ENCODE results near the gene PCDHB7.
"Not testable (repeated sequence)": the region's sequence is repeated elsewhere in the genome, so short reads cannot be mapped to it uniquely, and the experiment has no call there.

PCDHB7 gene

DNA sequence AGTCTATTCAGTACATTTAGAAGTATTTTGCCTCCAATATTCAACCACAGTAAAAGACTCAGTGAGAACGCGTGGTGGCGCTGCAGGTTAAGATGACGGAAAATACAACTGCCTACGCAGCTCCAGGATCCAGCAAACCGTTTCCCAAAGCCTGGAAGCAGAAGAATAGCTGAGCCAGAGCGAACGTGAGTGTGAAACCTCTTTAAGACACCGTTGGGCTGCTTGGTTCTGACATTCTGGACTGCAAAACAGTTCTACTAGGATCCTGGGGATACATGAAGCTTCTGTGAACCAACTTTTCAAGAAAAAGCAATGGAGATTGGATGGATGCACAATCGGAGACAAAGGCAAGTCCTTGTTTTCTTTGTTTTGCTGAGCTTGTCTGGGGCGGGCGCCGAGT is 9.8 kb downstream of the PCDHB7 start, which contains the start of gene PCDHB16:
PCDHB16 (plus strand) TSS at position 140 of the 400 bp plus-strand sequence; CDS start at position 313, 173 bp downstream.
- peak; percentile 82 for DNase-seq

- not testable (repeated sequence) for DNase-seq
These were observed 11.8 kb downstream of the PCDHB7 start for GRCh38 chr5:141184117-141184855.

DNA sequence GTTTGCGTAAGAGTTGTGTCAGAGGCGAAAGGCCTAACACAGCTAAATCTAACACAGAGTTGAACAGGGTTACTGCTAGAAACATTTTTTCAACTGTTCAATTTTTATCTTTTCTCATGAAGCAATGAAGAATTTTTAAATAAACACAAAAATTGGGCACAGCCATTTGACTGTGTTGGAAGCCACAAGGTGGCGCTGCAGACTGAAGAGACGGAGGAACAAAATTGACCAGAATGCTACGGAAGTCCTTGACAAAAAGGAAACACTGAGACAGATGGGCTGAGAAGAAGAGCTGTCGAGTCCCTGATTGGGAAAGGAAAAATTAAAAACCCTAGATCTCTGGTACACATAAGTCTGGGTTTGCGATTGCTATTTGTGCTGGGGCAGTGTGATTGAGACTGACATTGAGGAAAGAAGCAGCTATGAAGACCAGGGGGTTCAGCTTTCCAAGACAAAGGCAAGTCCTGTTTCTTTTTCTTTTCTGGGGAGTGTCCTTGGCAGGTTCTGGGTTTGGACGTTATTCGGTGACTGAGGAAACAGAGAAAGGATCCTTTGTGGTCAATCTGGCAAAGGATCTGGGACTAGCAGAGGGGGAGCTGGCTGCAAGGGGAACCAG is 14.6 kb downstream of the PCDHB7 start, which contains the start of gene PCDHB9:
PCDHB9 (plus strand) TSS at position 265 of the 616 bp plus-strand sequence; CDS start at position 423, 158 bp downstream.
- DNase-seq, result no peak

DNA sequence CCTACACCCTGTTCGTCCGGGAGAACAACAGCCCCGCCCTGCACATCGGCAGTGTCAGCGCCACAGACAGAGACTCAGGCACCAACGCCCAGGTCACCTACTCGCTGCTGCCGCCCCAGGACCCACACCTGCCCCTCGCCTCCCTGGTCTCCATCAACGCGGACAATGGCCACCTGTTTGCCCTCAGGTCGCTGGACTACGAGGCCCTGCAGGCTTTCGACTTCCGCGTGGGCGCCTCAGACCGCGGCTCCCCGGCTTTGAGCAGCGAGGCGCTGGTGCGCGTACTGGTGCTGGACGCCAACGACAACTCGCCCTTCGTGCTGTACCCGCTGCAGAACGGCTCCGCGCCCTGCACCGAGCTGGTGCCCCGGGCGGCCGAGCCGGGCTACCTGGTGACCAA is 16.2 kb downstream of the PCDHB7 start:
- DNase-seq, result not testable (repeated sequence)

DNA sequence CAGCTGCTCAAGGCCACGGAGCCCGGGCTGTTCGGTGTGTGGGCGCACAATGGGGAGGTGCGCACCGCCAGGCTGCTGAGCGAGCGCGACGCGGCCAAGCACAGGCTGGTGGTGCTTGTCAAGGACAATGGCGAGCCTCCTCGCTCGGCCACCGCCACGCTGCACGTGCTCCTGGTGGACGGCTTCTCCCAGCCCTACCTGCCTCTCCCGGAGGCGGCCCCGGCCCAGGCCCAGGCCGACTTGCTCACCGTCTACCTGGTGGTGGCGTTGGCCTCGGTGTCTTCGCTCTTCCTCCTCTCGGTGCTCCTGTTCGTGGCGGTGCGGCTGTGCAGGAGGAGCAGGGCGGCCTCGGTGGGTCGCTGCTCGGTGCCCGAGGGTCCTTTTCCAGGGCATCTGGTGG is 16.7 kb downstream of the PCDHB7 start:
- not testable (repeated sequence) for DNase-seq

GRCh38 chr5:141192110-141192725 is 19.8 kb downstream of the PCDHB7 start, which contains the start of gene PCDHB10:
Gene PCDHB10 (plus strand): TSS chr5:141192353. CDS start chr5:141192553, 200 bp downstream.
- DNase-seq, result peak; percentile 80

DNA sequence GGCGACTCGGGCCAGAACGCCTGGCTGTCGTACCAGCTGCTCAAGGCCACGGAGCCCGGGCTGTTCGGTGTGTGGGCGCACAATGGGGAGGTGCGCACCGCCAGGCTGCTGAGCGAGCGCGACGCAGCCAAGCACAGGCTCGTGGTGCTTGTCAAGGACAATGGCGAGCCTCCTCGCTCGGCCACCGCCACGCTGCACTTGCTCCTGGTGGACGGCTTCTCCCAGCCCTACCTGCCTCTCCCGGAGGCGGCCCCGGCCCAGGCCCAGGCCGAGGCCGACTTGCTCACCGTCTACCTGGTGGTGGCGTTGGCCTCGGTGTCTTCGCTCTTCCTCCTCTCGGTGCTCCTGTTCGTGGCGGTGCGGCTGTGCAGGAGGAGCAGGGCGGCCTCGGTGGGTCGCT is 21.9 kb downstream of the PCDHB7 start:
- DNase-seq, result not testable (repeated sequence)

DNA sequence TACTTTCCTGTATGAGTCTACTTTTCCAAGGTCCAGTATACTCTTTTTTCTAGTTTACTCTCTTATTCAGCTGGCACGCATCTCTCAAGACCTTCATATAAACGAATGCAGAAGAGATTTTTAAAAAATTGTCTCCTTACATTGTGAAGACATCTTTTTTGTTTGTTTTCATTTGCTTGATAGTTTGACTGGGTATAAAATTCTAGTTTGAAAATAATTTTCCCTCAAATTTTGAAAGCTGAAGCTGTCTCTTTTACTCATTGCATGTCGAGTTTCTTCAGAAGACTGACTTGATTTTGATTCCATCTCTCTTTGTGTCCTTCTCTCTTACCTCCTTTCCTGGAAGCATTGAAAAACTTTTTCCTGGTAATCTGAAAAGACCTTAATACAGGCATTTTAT is 23.9 kb downstream of the PCDHB7 start:
- DNase-seq, result no peak

- no peak for DNase-seq
These were observed 27.2 kb downstream of the PCDHB7 start, which contains the start of gene PCDHB11 for GRCh38 chr5:141199359-141200235. Gene PCDHB11 (plus strand): TSS chr5:141199627. CDS start chr5:141199775, 148 bp downstream.

DNA sequence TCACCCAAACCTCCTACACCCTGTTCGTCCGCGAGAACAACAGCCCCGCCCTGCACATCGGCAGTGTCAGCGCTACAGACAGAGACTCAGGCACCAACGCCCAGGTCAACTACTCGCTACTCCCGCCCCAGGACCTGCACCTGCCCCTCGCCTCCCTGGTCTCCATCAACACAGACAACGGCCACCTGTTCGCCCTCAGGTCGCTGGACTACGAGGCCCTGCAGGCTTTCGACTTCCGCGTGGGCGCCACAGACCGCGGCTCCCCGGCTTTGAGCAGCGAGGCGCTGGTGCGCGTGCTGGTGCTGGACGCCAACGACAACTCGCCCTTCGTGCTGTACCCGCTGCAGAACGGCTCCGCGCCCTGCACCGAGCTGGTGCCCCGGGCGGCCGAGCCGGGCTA is 28.7 kb downstream of the PCDHB7 start:
- DNase-seq, result not testable (repeated sequence)

- not testable (repeated sequence) for DNase-seq
These were observed 29.2 kb downstream of the PCDHB7 start for GRCh38 chr5:141201646-141202045.

DNA sequence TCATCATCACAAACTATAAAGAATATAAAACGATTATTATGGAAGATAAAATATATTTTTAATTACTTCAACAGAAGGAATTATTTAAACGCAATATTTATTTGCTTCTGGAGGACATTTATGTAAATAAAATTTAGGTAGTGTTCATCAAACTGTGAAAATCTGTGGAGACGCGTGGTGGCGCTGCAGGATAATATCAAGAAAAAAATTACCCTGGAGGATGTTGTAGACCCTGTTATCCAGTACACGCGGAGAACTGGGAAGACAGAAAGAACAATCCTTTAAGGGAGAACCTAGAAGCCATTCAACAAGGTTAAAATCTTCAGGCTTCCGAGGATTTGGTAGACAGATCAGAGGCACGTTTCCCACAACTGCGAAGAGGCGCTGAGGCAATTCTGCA is 36.0 kb downstream of the PCDHB7 start, which contains the start of gene PCDHB12:
PCDHB12 (plus strand) TSS at position 242 of the 400 bp plus-strand sequence. CDS start 189 bp downstream, outside the sequence.
- no peak for DNase-seq

DNA sequence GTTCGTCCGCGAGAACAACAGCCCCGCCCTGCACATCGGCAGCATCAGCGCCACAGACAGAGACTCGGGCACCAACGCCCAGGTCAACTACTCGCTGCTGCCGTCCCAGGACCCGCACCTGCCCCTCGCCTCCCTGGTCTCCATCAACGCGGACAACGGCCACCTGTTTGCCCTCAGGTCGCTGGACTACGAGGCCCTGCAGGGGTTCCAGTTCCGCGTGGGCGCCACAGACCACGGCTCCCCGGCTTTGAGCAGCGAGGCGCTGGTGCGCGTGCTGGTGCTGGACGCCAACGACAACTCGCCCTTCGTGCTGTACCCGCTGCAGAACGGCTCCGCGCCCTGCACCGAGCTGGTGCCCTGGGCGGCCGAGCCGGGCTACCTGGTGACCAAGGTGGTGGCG is 37.8 kb downstream of the PCDHB7 start:
- not testable (repeated sequence) for DNase-seq

GRCh38 chr5:141210849-141211248 is 38.4 kb downstream of the PCDHB7 start:
- DNase-seq, result not testable (repeated sequence)

DNA sequence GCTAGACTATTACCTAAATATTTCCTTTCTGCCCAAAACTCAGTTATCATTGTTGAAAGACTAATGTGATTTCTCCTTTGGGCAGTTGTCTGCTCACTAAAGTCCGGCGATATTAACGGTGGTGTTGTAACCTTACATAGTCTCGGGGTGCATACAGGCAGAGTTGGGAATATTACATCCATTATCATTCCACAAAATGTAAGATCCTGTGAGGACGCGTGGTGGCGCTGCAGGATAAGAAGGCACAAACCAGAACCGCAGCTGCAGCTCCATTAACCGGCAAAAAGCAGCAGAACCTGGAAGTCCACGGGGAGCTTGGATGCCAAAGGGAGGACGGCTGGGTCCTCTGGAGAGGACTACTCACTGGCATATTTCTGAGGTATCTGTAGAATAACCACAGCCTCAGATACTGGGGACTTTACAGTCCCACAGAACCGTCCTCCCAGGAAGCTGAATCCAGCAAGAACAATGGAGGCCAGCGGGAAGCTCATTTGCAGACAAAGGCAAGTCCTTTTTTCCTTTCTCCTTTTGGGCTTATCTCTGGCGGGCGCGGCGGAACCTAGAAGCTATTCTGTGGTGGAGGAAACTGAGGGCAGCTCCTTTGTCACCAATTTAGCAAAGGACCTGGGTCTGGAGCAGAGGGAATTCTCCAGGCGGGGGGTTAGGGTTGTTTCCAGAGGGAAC is 41.4 kb downstream of the PCDHB7 start, which contains the start of gene PCDHB13:
PCDHB13 (plus strand) TSS at position 264 of the 684 bp plus-strand sequence; CDS start at position 469, 205 bp downstream.
- DNase-seq, result not testable (repeated sequence)

DNA sequence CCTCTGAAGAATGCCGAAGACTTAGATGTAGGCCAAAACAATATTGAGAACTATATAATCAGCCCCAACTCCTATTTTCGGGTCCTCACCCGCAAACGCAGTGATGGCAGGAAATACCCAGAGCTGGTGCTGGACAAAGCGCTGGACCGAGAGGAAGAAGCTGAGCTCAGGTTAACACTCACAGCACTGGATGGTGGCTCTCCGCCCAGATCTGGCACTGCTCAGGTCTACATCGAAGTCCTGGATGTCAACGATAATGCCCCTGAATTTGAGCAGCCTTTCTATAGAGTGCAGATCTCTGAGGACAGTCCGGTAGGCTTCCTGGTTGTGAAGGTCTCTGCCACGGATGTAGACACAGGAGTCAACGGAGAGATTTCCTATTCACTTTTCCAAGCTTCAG is 42.1 kb downstream of the PCDHB7 start:
- DNase-seq, result not testable (repeated sequence)

- DNase-seq, result not testable (repeated sequence)
These were observed 43.1 kb downstream of the PCDHB7 start for GRCh38 chr5:141215504-141215903.

GRCh38 chr5:141216035-141216434 is 43.6 kb downstream of the PCDHB7 start:
- DNase-seq, result not testable (repeated sequence)

GRCh38 chr5:141223112-141223783 is 50.8 kb downstream of the PCDHB7 start, which contains the start of gene PCDHB14:
Gene PCDHB14 (plus strand): TSS chr5:141223343. CDS start chr5:141223506, 163 bp downstream.
- DNase-seq, result no peak

DNA sequence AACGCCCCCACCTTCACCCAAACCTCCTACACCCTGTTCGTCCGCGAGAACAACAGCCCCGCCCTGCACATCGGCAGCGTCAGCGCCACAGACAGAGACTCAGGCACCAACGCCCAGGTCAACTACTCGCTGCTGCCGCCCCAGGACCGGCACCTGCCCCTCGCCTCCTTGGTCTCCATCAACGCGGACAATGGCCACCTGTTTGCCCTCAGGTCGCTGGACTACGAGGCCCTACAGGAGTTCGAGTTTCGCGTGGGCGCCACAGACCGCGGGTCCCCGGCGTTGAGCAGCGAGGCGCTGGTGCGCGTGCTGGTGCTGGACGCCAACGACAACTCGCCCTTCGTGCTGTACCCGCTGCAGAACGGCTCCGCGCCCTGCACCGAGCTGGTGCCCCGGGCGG is 52.4 kb downstream of the PCDHB7 start:
- DNase-seq, result not testable (repeated sequence)

DNA sequence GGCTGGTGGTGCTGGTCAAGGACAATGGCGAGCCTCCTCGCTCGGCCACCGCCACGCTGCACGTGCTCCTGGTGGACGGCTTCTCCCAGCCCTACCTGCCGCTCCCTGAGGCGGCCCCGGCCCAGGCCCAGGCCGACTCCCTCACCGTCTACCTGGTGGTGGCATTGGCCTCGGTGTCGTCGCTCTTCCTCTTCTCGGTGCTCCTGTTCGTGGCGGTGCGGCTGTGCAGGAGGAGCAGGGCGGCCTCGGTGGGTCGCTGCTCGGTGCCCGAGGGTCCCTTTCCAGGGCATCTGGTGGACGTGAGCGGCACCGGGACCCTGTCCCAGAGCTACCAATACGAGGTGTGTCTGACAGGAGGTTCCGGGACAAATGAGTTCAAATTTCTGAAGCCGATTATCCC is 53.0 kb downstream of the PCDHB7 start:
- DNase-seq, result not testable (repeated sequence)
